ENCODE results near the gene KHNYN.
"Not testable (repeated sequence)": the region's sequence is repeated elsewhere in the genome, so short reads cannot be mapped to it uniquely, and the experiment has no call there.

Gene KHNYN

GRCh38 chr14:24429395-24430142, at the start of gene KHNYN, which contains the start of gene CBLN3:
KHNYN (plus strand) TSS chr14:24429954; CDS start chr14:24430731, 777 bp downstream.
CBLN3 (minus strand) TSS chr14:24429668; CDS start chr14:24429054, 614 bp downstream.
- peak; percentile 86 for DNase-seq (ENCODE audit: low spot score)

GRCh38 chr14:24381363-24382063, 48.2 kb upstream of the KHNYN start:
- DNase-seq (ENCODE audit: low spot score): no peak

- DNase-seq (ENCODE audit: low spot score): no peak
These were observed 47.7 kb upstream of the KHNYN start for GRCh38 chr14:24382064-24382371.

GRCh38 chr14:24384169-24384568, 45.6 kb upstream of the KHNYN start:
- DNase-seq (ENCODE audit: low spot score): no peak

GRCh38 chr14:24385524-24385923, 44.2 kb upstream of the KHNYN start:
- DNase-seq (ENCODE audit: low spot score): no peak

GRCh38 chr14:24387009-24387345, 42.8 kb upstream of the KHNYN start:
- no peak for DNase-seq (ENCODE audit: low spot score)

GRCh38 chr14:24387579-24387978, 42.2 kb upstream of the KHNYN start:
- not testable (repeated sequence) for DNase-seq (ENCODE audit: low spot score)

- no peak for DNase-seq (ENCODE audit: low spot score)
These were observed 41.1 kb upstream of the KHNYN start for GRCh38 chr14:24388474-24389179.

GRCh38 chr14:24389226-24389848, 40.4 kb upstream of the KHNYN start:
- DNase-seq (ENCODE audit: low spot score): no peak

- no peak for DNase-seq (ENCODE audit: low spot score)
These were observed 38.9 kb upstream of the KHNYN start for GRCh38 chr14:24390701-24391468.

GRCh38 chr14:24392325-24393091, 37.2 kb upstream of the KHNYN start:
- DNase-seq (ENCODE audit: low spot score): no peak

- no peak for DNase-seq (ENCODE audit: low spot score)
These were observed 35.5 kb upstream of the KHNYN start for GRCh38 chr14:24394275-24394674.

GRCh38 chr14:24395609-24396582, 33.9 kb upstream of the KHNYN start:
- DNase-seq (ENCODE audit: low spot score): no peak

GRCh38 chr14:24397639-24398292, 32.0 kb upstream of the KHNYN start:
- DNase-seq (ENCODE audit: low spot score): no peak

GRCh38 chr14:24398293-24398652, 31.5 kb upstream of the KHNYN start:
- DNase-seq (ENCODE audit: low spot score): no peak

GRCh38 chr14:24398653-24399446, 30.9 kb upstream of the KHNYN start, which contains the start of gene NYNRIN:
NYNRIN (plus strand) TSS chr14:24399003; CDS start chr14:24399247, 244 bp downstream.
- DNase-seq (ENCODE audit: low spot score): no peak

GRCh38 chr14:24399447-24399822, 30.3 kb upstream of the KHNYN start:
- DNase-seq (ENCODE audit: low spot score): no peak

GRCh38 chr14:24399999-24400718, 29.6 kb upstream of the KHNYN start:
- DNase-seq (ENCODE audit: low spot score): no peak
